DND-41 (cell line): ENCODE data around the gene SLC9A7.
A peak's percentile ranks its signal among the peaks of the same experiment; 100 is the strongest.

ENCODE experiments used
- ATAC-seq: fragments of 200-7000 bp; cut with Tn5 transposase; 3 replicates; pipeline ENCODE4 v1.9.1; 2021; ENCODE audit warnings: low read depth; ENCODE audit not compliant: insufficient read depth
- DNase-seq: peaks from one replicate; pipeline ENCODE4 v3.0.0-alpha.2; 2020
- H2AFZ ChIP-seq: 2 replicates; pipeline ENCODE4 v1.6.0; 2012; ENCODE audit warnings: low read depth, low read length
- H3K27ac ChIP-seq: 2 replicates; pipeline ENCODE4 v1.5.1; 2012; ENCODE audit warnings: low read length, inconsistent platforms
- H3K27me3 ChIP-seq: fragments of 200-600 bp; sonication (generic); 2 replicates; pipeline ENCODE4 v1.6.0; 2012; ENCODE audit warnings: low read length, mild to moderate bottlenecking, inconsistent platforms; ENCODE audit not compliant: insufficient read depth, poor library complexity
- H3K36me3 ChIP-seq: 2 replicates; pipeline ENCODE4 v1.5.1; 2012; ENCODE audit warnings: low read length, inconsistent platforms; ENCODE audit not compliant: insufficient read depth
- H3K4me1 ChIP-seq: 2 replicates; pipeline ENCODE4 v1.5.1; 2012; ENCODE audit warnings: mild to moderate bottlenecking, low read length; ENCODE audit not compliant: insufficient read depth
- H3K4me2 ChIP-seq: 2 replicates; pipeline ENCODE4 v1.6.0; 2012; ENCODE audit warnings: mild to moderate bottlenecking, moderate library complexity, low read length, inconsistent platforms; ENCODE audit not compliant: insufficient read depth
- H3K4me3 ChIP-seq, 2 experiments: fragments of 200-600 bp in 1 of 2; shearing (Covaris generic) in 1 of 2; 2 replicates each; pipeline ENCODE4 v1.5.1; 2012 to 2016; ENCODE audit warnings: inconsistent platforms in 2 of 2, low read length in 2 of 2, mild to moderate bottlenecking in 2 of 2, low read depth in 1 of 2, moderate library complexity in 1 of 2
- H3K79me2 ChIP-seq: 2 replicates; pipeline ENCODE4 v1.6.0; 2012; ENCODE audit warnings: low read length, inconsistent platforms; ENCODE audit not compliant: insufficient read depth
- H3K9ac ChIP-seq: 2 replicates; pipeline ENCODE4 v1.6.0; 2012; ENCODE audit warnings: low read depth, mild to moderate bottlenecking, inconsistent platforms, low read length, moderate library complexity
- H3K9me3 ChIP-seq: 2 replicates; pipeline ENCODE4 v1.5.1; 2012; ENCODE audit warnings: low read length, moderate library complexity, mild to moderate bottlenecking, inconsistent platforms; ENCODE audit not compliant: insufficient read depth, severe bottlenecking
- H4K20me1 ChIP-seq: 2 replicates; pipeline ENCODE4 v1.6.0; 2012; ENCODE audit warnings: low read length; ENCODE audit not compliant: insufficient read depth
- CTCF ChIP-seq: IDR thresholded peaks from 2 replicates; pipeline ENCODE4 v1.5.1; 2012; ENCODE audit warnings: borderline replicate concordance, low read length, moderate library complexity, mild to moderate bottlenecking; ENCODE audit not compliant: poor library complexity, severe bottlenecking; ENCODE audit errors: extremely low read depth
- EZH2 ChIP-seq: IDR thresholded peaks from 3 replicates; pipeline ENCODE4 v1.6.1; 2012; ENCODE audit warnings: borderline replicate concordance, low read depth, mild to moderate bottlenecking, moderate library complexity, low read length, inconsistent platforms; ENCODE audit not compliant: severe bottlenecking

The SLC9A7 gene

GRCh38 chrX:46573892-46574773 lies 184.8 kb downstream of the SLC9A7 start:
- no peaks in the 10 kb centered on the region for H3K27me3 ChIP-seq
- peak overlapping the region; percentile 64 for H3K9ac ChIP-seq
- DNase-seq (peak; percentile 71), ATAC-seq (peak; percentile 77)
- peak overlapping the region; percentile 86 for H3K4me2 ChIP-seq
- TF ChIP-seq EZH2 (no peak), CTCF (no peak)
- H2AFZ ChIP-seq, result peak overlapping the region; percentile 85
- H3K27ac ChIP-seq, result no peak overlapping the region
- no peaks in the 10 kb centered on the region for H3K36me3 ChIP-seq
- H3K4me3 ChIP-seq, result peak overlapping the region; percentile 27 to 79; a peak in 3 of 4 replicates
- peaks cover 29% of the 10 kb centered on the region for H3K4me1 ChIP-seq
- no peaks in the 10 kb centered on the region for H3K79me2 ChIP-seq
- no peaks in the 10 kb centered on the region for H4K20me1 ChIP-seq
- no peaks in the 10 kb centered on the region for H3K9me3 ChIP-seq

- H3K4me1 ChIP-seq, result peaks cover 29% of the 10 kb centered on the region
- no peak for TF ChIP-seq EZH2
- peak; percentile 42 for TF ChIP-seq CTCF
- DNase-seq (peak; percentile 68), ATAC-seq (peak; percentile 90)
- H3K9me3 ChIP-seq, result no peaks in the 10 kb centered on the region
- H3K36me3 ChIP-seq, result no peaks in the 10 kb centered on the region
- no peaks in the 10 kb centered on the region for H3K79me2 ChIP-seq
- no peak within 1 kb of the TSS for H3K27ac ChIP-seq
- no peaks in the 10 kb centered on the region for H4K20me1 ChIP-seq
- peak within 1 kb of the TSS; percentile 85 for H2AFZ ChIP-seq
- H3K4me2 ChIP-seq, result peak within 1 kb of the TSS; percentile 86
- H3K27me3 ChIP-seq, result no peaks in the 10 kb centered on the region
- H3K4me3 ChIP-seq, result peak within 1 kb of the TSS; percentile 27 to 79; a peak in 3 of 4 replicates
- peak within 1 kb of the TSS; percentile 64 for H3K9ac ChIP-seq
Measured at GRCh38 chrX:46573331-46573891, 185.5 kb downstream of the SLC9A7 start, which contains the start of gene CHST7. CHST7 (plus strand) TSS chrX:46573765; CDS start chrX:46573932, 167 bp downstream.

GRCh38 chrX:46572340-46572936 lies 186.5 kb downstream of the SLC9A7 start:
- H3K9me3 ChIP-seq, result no peaks in the 10 kb centered on the region
- H3K4me1 ChIP-seq, result peaks cover 29% of the 10 kb centered on the region
- no peak for DNase-seq
- H3K4me3 ChIP-seq, result no peak overlapping the region
- H3K27ac ChIP-seq, result no peak overlapping the region
- TF ChIP-seq EZH2 (no peak), CTCF (peak; percentile 21)
- H3K36me3 ChIP-seq, result no peaks in the 10 kb centered on the region
- H3K4me2 ChIP-seq, result peak overlapping the region; percentile 86; the same call in 1 of the 2 replicates
- no peaks in the 10 kb centered on the region for H3K27me3 ChIP-seq
- H3K9ac ChIP-seq, result no peak overlapping the region
- no peaks in the 10 kb centered on the region for H3K79me2 ChIP-seq
- no peaks in the 10 kb centered on the region for H4K20me1 ChIP-seq
- no peak for ATAC-seq
- peak overlapping the region; percentile 85; the same call in 1 of the 2 replicates for H2AFZ ChIP-seq
